ENCODE data around the gene ARHGEF40.

- no peak for TF ChIP-seq CTCF (IDR thresholded peaks at IDR 0.05)
- no peak for TF ChIP-seq EZH2 (IDR thresholded peaks at IDR 0.05; ENCODE audit: borderline replicate concordance, insufficient read depth, low read depth, low read length, poor library complexity, severe bottlenecking)
Observed at GRCh38 chr14:21037156-21037555, 32.9 kb upstream of the ARHGEF40 start.

Data from B cell (primary cell).